ENCODE data around the gene TTC33. TPM values are rescaled to one million over a fixed set of nuclear protein-coding genes. Genes with fewer than 3 reads are reported as not detected.
"Not testable (repeated sequence)": the region's sequence is repeated elsewhere in the genome, so short reads cannot be mapped to it uniquely, and the experiment has no call there.

TTC33 gene
- total RNA-seq, 3 donors from 2014 or later = 14.6 to 20.9 (median 15.9) TPM

GRCh38 chr5:40676613-40677343 lies 79.0 kb downstream of the TTC33 start:
- Mint-ChIP-seq H3K36me3 (ENCODE audit: insufficient read depth) (peaks cover 15% of the 10 kb centered on the region), H3K4me1 (ENCODE audit: low read depth) (peaks cover 62% of the 10 kb centered on the region), H3K9me3 (no peaks in the 10 kb centered on the region), H3K27me3 (ENCODE audit: low read depth) (no peaks in the 10 kb centered on the region), H3K4me3 (peak overlapping the region; percentile 41)
- no peak for ATAC-seq
- DNase-seq = no peak

GRCh38 chr5:40675396-40676133 lies 80.2 kb downstream of the TTC33 start:
- ATAC-seq = peak; percentile 38 to 42
- Mint-ChIP-seq H3K27me3 (ENCODE audit: low read depth) (no peaks in the 10 kb centered on the region), H3K4me1 (ENCODE audit: low read depth) (peaks cover 67% of the 10 kb centered on the region), H3K9me3 (no peaks in the 10 kb centered on the region), H3K4me3 (peak overlapping the region; percentile 37), H3K36me3 (ENCODE audit: insufficient read depth) (peaks cover 4% of the 10 kb centered on the region)
- no peak for DNase-seq

GRCh38 chr5:40674661-40675235 lies 81.0 kb downstream of the TTC33 start:
- Mint-ChIP-seq H3K27me3 (ENCODE audit: low read depth) (no peaks in the 10 kb centered on the region), H3K9me3 (no peaks in the 10 kb centered on the region), H3K36me3 (ENCODE audit: insufficient read depth) (no peaks in the 10 kb centered on the region), H3K4me1 (ENCODE audit: low read depth) (peaks cover 76% of the 10 kb centered on the region), H3K4me3 (no peak overlapping the region)
- no peak for DNase-seq
- ATAC-seq = no peak

GRCh38 chr5:40672425-40672824 lies 83.3 kb downstream of the TTC33 start:
- no peak for ATAC-seq
- DNase-seq = no peak
- no peak overlapping the region for H3K4me3 Mint-ChIP-seq
- no peaks in the 10 kb centered on the region for H3K36me3 Mint-ChIP-seq (ENCODE audit: insufficient read depth)
- H3K4me1 Mint-ChIP-seq (ENCODE audit: low read depth) = peaks cover 69% of the 10 kb centered on the region
- no peaks in the 10 kb centered on the region for H3K27me3 Mint-ChIP-seq (ENCODE audit: low read depth)
- H3K9me3 Mint-ChIP-seq = no peaks in the 10 kb centered on the region

- H3K4me1 Mint-ChIP-seq (ENCODE audit: low read depth) = peaks cover 46% of the 10 kb centered on the region
These were observed 86.0 kb downstream of the TTC33 start for GRCh38 chr5:40669606-40670390.

GRCh38 chr5:40667161-40667663 lies 88.5 kb downstream of the TTC33 start:
- H3K4me1 Mint-ChIP-seq (ENCODE audit: low read depth) = peaks cover 24% of the 10 kb centered on the region
- no peaks in the 10 kb centered on the region for H3K27me3 Mint-ChIP-seq (ENCODE audit: low read depth)
- H3K4me3 Mint-ChIP-seq = no peak overlapping the region
- H3K9me3 Mint-ChIP-seq = no peaks in the 10 kb centered on the region
- no peaks in the 10 kb centered on the region for H3K36me3 Mint-ChIP-seq (ENCODE audit: insufficient read depth)
- no peak for ATAC-seq
- DNase-seq = no peak

More at GRCh38 chr5:40669606-40670390, 86.0 kb downstream of the TTC33 start:
- DNase-seq (no peak), ATAC-seq (no peak)
- H3K27me3 Mint-ChIP-seq (ENCODE audit: low read depth) = no peaks in the 10 kb centered on the region
- H3K4me3 Mint-ChIP-seq = no peak overlapping the region
- H3K9me3 Mint-ChIP-seq = no peaks in the 10 kb centered on the region
- no peaks in the 10 kb centered on the region for H3K36me3 Mint-ChIP-seq (ENCODE audit: insufficient read depth)

- Mint-ChIP-seq H3K9me3 (no peaks in the 10 kb centered on the region), H3K4me1 (ENCODE audit: low read depth) (peaks cover 23% of the 10 kb centered on the region), H3K4me3 (no peak overlapping the region), H3K27me3 (ENCODE audit: low read depth) (no peaks in the 10 kb centered on the region), H3K36me3 (ENCODE audit: insufficient read depth) (no peaks in the 10 kb centered on the region)
- ATAC-seq (no peak), DNase-seq (no peak)
These were observed 89.1 kb downstream of the TTC33 start for GRCh38 chr5:40666657-40667056.

- H3K27me3 Mint-ChIP-seq (ENCODE audit: low read depth) = no peaks in the 10 kb centered on the region
- peaks cover 19% of the 10 kb centered on the region for H3K4me1 Mint-ChIP-seq (ENCODE audit: low read depth)
- H3K9me3 Mint-ChIP-seq = no peaks in the 10 kb centered on the region
- ATAC-seq = no peak
- H3K4me3 Mint-ChIP-seq = no peak overlapping the region
- H3K36me3 Mint-ChIP-seq (ENCODE audit: insufficient read depth) = no peaks in the 10 kb centered on the region
- DNase-seq = no peak
These were observed 90.0 kb downstream of the TTC33 start for GRCh38 chr5:40665635-40666298.

GRCh38 chr5:40660751-40661150 lies 95.0 kb downstream of the TTC33 start:
- Mint-ChIP-seq H3K4me1 (ENCODE audit: low read depth) (peaks cover 13% of the 10 kb centered on the region), H3K36me3 (ENCODE audit: insufficient read depth) (no peaks in the 10 kb centered on the region), H3K9me3 (no peaks in the 10 kb centered on the region), H3K27me3 (ENCODE audit: low read depth) (no peaks in the 10 kb centered on the region), H3K4me3 (no peak overlapping the region)
- no peak for ATAC-seq
- no peak for DNase-seq

GRCh38 chr5:40656766-40657165 lies 99.0 kb downstream of the TTC33 start:
- DNase-seq (no peak), ATAC-seq (no peak)
- H3K36me3 Mint-ChIP-seq (ENCODE audit: insufficient read depth) = no peaks in the 10 kb centered on the region
- peaks cover 49% of the 10 kb centered on the region for H3K4me1 Mint-ChIP-seq (ENCODE audit: low read depth)
- H3K4me3 Mint-ChIP-seq = no peak overlapping the region
- H3K9me3 Mint-ChIP-seq = no peaks in the 10 kb centered on the region
- no peaks in the 10 kb centered on the region for H3K27me3 Mint-ChIP-seq (ENCODE audit: low read depth)

- H3K36me3 Mint-ChIP-seq (ENCODE audit: insufficient read depth); DNase-seq; ATAC-seq; H3K4me3 Mint-ChIP-seq; H3K9me3 Mint-ChIP-seq; H3K27me3 Mint-ChIP-seq (ENCODE audit: low read depth): not testable (repeated sequence)
- peaks cover 53% of the 10 kb centered on the region for H3K4me1 Mint-ChIP-seq (ENCODE audit: low read depth)
These were observed 99.7 kb downstream of the TTC33 start for GRCh38 chr5:40656091-40656490.

- Mint-ChIP-seq H3K4me3 (peak overlapping the region; percentile 81), H3K4me1 (ENCODE audit: low read depth) (peaks cover 61% of the 10 kb centered on the region), H3K36me3 (ENCODE audit: insufficient read depth) (no peaks in the 10 kb centered on the region), H3K27me3 (ENCODE audit: low read depth) (no peaks in the 10 kb centered on the region), H3K9me3 (no peaks in the 10 kb centered on the region)
- peak; percentile 25 to 32 for ATAC-seq
- DNase-seq = no peak
These were observed 100.6 kb downstream of the TTC33 start for GRCh38 chr5:40655138-40655537.

- ATAC-seq = no peak
These were observed 101.3 kb downstream of the TTC33 start for GRCh38 chr5:40654377-40654991.

More at GRCh38 chr5:40654377-40654991, 101.3 kb downstream of the TTC33 start:
- no peaks in the 10 kb centered on the region for H3K27me3 Mint-ChIP-seq (ENCODE audit: low read depth)
- H3K36me3 Mint-ChIP-seq (ENCODE audit: insufficient read depth) = no peaks in the 10 kb centered on the region
- peak overlapping the region; percentile 81 for H3K4me3 Mint-ChIP-seq
- peaks cover 67% of the 10 kb centered on the region for H3K4me1 Mint-ChIP-seq (ENCODE audit: low read depth)
- no peaks in the 10 kb centered on the region for H3K9me3 Mint-ChIP-seq
- no peak for DNase-seq
